HL-60 (cell line): ENCODE measurements around the gene UBAP2.

ENCODE experiments used
- CTCF ChIP-seq: IDR thresholded peaks from one replicate; pipeline ENCODE4 v1.5.1; 2011; ENCODE audit warnings: low read length, control low read depth, inconsistent platforms; ENCODE audit not compliant: insufficient read depth
- GABPA ChIP-seq: IDR thresholded peaks from 2 replicates; pipeline ENCODE4 v1.6.1; 2012; ENCODE audit warnings: low read depth
- POLR2AphosphoS5 ChIP-seq: IDR thresholded peaks from 2 replicates; pipeline ENCODE4 v1.6.1; 2012; ENCODE audit warnings: low read depth
- REST ChIP-seq: IDR thresholded peaks from 2 replicates; pipeline ENCODE4 v1.6.1; 2012; ENCODE audit warnings: low read depth; ENCODE audit not compliant: insufficient replicate concordance

DNA sequence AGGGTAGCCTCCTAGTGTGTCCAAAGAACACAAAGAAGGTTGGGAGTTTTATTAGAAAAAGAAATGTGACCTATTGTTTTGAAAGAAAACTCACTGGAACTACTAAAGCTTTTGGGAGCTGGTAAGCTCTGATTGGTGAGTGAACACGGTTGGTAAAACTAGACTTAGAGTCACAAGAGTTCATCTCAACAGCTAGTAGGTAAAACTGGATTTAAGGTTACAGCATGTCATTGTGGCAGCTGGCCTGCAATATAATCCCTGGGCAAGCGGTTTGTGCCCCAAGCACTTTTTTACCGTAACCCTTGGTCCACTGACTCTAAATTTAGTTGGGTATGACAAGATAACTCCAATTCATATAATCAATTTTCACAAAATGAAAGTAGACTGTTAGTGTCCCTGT, 47.4 kb downstream of the UBAP2 start:
- TF ChIP-seq CTCF = no peak
- no peak for TF ChIP-seq POLR2AphosphoS5
- TF ChIP-seq REST = no peak
- no peak for TF ChIP-seq GABPA
